GM19023 (cell line): Measurements from ENCODE around the gene PHACTR3.

ENCODE experiments used
- ATAC-seq: cut with Tn5 transposase; IDR thresholded peaks from one replicate; pipeline ENCODE4 v1.9.1; 2021; ENCODE audit warnings: mild to moderate bottlenecking, moderate library complexity; ENCODE audit not compliant: unreplicated experiment

Gene PHACTR3

DNA sequence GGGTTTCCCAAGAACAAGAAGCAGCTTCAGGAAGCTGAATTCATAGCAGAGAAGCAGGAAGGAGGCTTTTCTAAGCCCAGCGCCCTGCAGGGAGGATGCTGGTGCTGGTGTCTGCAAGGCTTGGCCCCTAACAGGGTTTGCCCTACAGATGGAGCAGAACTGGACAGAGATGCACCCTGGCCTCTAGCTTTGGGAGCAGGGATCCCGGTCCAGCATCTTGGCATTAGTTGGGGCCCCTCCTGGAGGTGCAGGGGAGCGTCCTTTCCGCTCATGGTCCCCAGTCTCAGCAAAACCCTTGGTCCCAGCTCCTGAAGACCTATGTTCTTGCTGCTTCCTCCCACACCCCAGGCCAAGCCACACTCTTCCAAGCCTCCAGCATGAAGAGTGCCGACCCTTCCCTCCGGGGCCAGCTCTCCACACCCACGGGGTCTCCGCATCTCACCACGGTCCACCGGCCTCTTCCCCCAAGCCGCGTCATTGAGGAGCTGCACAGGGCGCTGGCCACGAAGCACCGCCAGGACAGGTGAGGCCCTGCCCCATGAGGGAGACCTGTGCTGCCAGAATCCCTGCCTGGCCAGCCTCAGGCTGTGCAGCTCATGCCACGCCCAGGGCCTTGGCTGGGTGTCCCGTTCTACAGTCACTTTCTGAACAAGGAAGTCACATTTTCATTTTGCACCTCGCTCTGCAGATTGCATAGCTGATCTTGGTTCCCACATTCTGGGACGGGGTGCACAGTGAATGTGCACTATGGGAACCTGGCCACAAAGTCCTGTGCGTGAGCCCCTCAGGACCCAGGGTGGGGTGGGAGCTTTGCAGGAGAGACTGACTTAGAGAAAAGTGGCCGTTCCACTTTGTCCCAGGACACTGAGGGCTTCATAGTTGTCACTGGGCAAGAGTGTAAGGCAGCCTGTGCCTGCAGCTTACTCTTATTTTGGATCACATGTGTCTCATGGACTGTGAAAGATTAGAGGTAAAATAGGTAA is 168.9 kb downstream of the PHACTR3 start:
- ATAC-seq, result no peak

DNA sequence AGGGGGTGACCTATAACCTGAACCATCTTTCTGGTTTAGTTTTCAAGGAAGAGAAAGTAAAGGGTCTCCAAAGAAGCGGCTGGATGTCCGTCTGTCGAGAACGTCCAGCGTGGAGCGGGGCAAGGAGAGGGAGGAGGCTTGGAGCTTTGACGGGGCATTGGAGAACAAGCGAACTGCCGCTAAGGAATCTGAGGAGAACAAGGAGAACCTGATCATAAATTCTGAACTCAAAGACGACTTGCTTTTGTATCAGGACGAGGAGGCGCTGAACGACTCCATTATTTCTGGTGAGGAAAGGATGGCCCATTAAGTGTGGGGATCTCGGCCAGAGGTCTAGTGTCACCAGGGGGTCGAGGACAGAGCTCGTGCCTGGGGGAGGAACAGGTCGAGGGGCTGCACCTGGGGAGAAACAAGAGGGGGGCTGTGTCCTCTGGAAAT is 169.9 kb downstream of the PHACTR3 start:
- no peak for ATAC-seq

DNA sequence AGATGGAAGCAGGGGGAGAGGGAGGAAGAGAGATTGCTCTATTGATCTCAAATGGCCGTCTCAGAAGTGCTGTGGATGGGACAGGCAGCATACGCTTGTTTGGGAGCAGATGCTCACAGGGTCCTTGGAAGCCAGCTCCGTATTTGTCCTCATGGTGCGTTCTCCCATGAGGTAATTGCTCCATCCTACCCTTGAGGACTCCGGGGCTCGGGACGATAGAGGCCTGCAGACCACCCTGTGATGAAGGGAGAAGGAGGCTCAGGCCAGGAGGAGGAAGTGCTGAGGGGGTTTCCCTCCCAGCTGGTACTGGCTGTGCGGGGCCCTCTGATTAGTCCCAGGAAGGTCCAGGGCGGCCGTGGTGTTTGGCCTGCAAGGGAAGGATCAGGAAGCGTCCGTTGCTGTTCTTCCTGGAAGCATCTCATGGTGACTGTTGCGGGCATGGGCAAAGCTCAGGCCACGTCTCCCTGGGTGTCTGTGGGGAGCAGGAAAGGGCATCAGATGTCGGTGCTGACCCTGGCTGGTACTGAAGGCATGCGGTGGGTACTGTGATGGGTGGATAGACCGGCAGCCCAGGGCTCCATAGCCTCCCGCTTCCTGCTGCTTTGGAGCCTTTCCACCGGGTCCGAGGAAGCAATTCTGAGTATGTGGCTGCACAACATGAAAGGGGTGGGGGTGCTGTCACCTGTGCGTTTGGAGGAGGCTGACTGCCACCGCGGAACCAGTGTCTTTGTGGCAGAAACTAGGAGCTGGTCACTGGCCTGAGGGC is 170.8 kb downstream of the PHACTR3 start:
- ATAC-seq, result no peak

DNA sequence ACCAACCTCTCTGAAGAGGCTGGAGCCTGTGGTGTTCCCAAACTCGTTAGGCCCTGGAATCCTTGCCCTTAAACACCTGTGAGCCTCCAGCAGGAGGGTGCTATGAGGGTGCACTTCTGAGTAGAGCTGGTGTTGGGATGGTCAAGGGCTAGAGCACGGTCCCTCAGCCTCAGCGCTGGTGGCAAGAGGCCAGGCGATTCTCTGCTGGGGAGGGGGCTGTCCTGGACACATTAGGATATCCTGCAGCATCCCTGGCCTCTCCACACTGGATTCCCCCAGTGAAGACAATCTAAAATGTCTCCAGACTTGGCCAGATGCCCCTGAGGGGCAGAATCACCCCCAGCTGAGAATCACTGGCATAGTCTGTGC is 171.3 kb downstream of the PHACTR3 start:
- ATAC-seq, result no peak

DNA sequence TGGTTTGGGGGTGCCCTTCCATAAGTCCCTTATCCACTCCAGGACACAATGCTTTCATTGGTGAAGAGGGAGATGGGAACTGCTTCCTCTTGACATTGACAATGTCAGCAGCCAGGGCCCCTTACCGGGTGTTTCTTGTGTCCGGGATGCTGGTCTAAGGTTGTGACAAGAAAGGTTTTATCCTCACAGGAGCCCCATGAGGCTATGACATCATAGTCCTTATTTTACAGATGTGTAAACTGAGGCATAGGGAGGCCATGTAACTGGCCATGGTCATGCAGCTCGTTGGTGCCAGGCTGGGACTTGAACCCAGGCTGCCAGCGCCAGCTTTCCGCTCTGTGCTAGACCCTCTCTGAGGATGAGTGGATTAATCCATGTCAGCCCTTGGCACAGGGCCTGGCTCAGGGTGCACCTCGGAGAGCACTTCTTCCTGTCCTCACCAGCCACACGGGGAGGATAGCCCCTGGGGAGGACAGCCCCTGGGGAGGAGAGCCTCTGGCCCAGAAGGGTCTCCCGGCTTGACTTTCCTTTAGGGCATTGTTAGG is 171.8 kb downstream of the PHACTR3 start:
- no peak for ATAC-seq

DNA sequence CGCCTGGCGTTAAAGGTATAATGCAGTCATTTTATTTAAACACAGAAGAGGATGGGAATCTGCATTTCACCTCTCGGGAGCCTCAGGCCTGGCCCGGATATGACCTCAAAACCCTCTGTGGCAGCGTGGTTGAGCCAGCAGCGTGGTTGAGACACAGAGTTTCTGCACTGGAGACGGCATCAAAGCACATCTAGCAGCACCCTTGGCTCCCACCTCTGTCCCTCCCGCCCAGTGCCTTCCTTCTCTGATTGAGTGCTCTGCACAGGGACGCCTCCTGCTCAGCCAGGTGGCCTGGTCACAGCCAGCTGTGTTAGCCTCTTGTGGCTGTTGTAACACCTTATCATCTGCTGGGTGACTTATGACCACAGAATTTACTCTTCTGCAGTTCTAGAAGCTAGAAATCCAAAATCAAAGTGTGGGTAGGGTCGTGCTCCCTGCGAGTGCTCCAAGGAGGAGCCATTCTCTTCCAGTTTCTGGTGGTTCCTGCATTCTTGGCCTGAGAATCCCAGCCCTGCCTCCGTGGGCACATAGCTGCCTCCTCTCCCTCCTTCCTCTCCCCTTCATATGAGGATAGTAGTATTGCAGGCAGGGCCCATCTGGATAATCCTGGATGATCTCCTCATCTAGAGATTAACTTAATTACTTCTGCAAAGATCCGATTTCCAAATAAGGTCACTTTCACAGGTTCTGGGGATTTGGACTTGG is 172.4 kb downstream of the PHACTR3 start:
- no peak for ATAC-seq

DNA sequence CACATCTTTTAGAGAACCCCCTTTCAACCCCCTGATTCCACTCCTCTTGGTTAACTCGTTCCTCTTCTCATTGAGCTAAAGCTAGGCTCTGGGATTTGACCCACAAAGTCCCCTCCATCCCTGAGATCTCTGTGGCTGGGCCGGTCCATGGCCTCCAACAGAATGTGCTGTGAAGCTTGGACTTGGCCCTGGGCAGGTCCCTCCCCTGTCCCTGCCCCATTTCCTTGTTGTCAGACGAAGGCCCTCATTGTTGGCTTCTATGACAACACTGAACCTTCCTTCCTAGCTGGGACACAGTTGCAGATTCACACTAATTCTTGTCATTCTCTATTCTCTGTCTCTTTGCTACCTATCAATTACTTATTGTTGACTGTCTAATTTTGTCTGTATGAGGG is 173.0 kb downstream of the PHACTR3 start:
- no peak for ATAC-seq

DNA sequence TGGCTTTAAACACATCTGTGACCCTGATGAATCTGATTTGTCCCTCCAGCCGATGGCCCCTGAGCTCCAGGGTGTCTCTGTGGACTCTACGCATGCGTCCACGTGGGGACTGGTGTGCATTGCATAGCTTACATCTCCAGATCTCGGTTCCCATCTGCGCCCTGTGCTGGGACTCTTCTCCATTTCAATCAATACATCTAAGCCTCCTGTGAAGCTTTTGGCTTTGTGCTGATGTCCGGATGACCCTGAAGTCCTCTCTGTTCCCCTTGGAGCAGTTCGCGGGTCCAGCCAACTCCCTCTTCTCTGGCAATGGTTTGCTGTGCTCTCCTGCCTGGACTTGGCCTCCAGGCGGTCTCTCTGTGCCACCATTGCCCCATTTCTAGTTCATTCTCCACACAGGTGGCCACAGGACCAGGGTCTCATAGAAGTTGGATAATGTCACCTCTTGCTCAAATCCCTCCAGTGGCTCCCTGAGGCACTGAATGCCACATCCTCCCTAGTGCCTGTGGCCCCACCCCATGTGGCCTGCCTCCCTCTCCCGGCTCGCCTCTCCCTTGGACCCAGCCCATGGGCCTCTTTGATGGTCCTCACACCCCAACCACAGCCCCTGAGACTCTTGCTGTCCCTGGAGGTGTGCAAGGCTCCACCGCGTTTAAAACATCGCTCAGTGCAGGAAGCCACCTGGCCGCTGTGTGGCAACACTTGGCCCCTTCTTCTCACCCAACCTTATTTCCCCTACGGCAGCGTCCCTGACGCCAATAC is 173.7 kb downstream of the PHACTR3 start:
- no peak for ATAC-seq

DNA sequence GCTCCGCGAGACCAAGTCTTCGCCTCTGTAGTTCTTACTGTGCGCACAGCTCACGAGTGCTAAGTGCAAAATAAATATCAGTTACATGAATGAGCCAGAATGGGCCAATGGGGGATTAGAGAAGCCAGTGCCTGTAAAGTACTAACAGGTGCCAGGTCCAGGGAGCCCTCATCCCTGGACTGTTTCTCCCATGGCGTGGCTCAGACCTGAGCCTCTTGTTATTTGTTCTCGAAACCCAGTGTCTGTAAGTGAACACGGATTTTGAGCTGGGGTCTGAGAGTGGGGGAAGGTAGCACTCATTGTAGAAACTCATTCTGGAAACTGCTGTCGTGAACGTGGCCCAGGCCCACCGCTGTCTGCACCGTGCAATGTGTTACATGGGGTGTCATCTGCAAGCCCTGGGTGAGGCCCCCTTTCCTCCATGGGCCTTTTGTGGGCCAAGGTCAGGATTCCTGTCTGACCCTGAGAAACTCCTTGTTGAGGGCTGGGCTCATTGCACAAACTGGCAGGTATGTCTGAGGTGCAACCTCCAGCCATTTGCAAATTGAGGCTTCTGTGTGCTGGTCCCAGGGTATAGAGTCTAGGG is 174.4 kb downstream of the PHACTR3 start:
- no peak for ATAC-seq

DNA sequence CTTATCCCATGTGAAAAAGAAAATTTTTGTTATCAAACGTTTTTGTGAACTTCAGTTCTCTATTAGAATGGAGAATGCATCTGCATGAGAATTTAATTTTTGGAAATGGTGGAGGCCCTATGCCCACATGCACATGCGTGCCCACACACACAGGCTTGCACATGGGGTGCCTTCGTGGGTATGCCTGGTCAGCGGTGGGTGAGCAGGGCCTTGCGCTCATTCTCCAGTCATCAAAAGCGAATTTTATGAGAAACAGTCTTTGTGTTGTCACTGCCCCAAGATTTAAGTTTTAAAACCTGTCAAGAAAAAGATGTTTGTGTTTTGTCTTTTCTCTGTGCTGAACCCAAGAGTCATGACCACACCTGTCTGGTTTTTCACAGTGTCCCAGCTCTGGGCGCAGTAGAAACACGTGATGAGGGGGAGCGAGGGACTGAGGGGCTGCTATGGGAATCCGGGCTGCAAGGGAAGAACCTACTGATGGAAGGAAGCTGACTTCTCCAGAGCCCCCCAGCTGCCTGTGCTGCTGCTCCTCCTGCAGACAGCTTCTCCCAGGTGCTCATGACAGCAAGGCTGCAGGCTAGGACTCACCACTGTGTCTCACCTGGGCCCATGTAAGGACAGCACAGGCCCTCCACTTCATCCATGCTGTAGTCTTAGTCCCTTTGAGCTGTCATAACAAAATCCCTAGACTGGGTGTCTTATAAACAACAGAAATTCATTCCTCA is 175.5 kb downstream of the PHACTR3 start:
- no peak for ATAC-seq

DNA sequence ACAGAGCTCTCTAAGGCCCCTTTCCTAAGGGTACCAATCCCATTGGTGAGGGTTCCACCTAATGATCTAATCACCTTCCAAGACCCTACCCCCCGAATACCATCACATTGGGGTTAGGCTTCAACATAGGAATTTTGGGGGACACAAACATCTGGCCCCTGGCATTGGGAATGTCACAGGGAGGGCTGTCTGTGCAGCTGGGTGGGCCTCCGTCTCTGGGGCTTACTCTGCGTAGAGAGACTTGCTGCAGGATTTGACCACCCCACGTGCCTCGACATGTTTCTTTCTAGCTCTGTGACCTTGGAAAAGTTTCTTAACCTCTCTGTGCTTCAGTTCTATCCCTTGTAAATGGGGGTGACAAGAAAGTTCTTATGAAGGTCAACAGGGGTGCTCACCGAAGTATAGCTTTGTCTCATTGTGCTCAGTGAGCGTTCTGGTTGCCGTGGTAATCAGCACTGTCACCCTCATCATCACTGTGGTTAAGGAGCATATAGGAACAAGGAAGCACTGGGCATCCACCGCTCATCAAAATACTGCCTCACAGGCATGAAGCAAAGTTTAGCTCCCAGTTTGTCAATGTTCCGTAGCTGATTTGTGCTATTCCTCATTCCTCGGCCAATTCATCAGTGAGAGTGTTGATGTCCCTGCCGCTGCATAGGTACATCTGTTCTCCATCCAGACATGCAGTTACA is 176.3 kb downstream of the PHACTR3 start:
- ATAC-seq, result no peak

DNA sequence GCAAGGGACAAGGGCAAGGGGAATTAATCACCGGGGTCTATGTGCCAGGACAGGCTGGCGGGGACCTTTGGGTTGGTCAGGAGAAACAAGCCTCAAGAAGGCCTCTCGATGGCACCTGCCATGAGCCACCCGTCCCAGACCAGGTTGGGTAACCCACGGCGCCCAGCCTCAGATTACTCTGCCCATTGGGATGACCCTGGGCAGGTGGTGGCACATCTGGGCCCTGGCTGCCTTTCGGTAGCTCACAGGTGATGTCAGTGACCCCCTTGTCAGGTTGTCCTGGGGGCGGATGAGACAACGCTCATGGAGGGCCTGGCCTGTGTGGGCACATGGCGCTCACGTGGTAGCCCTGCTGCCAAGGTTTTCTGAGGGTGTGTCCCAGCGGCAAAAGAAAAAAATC is 176.9 kb downstream of the PHACTR3 start:
- ATAC-seq, result no peak

DNA sequence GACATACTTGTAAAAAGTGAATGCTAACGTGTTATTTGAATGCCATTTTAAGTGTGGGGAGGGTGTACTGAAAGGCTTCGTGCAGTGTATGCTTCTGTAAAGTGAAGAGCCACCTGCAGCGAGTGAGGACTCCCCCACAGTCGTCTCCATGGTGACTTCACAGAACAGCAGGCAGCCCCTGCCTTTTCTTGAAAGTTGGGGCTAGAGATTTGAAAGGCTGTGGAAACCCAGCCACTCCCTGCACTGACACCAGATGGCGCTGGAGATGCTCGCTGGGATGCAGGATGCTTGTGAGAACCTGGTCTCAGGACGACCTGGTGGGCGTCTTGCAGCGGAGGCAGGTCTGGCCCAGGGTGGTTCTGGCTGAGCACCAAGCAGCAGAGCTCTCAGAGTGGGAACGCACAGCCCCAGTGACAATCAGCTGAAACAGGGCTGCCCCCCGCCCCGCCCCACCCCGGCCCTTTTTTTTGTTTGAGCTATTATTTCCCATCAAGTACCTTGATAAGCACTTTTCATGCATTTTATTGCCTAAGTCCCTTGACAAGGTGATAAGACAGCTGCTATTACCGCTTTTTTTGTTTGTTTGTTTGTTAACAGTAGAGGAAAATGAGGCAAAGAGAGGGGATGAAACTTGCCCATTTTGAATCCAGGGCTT is 178.8 kb downstream of the PHACTR3 start:
- ATAC-seq, result no peak

DNA sequence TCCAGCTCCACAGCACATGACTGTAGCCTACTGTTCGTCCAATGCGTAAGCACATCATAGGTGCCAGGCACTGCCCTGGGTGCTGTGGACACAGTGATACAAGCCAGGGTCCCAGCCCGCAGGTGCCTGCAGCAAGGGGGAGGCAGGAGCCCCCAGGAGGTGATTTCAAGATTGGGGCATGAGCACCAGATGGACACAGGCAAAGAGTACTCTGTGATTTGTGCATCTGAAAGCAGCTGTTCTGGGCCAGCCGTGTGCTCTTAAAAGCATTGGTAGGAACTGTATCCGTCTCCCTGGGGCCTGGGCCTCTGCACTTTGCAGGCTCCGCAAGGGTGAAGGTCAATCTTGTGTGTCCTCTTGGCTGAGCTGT is 179.3 kb downstream of the PHACTR3 start:
- no peak for ATAC-seq

DNA sequence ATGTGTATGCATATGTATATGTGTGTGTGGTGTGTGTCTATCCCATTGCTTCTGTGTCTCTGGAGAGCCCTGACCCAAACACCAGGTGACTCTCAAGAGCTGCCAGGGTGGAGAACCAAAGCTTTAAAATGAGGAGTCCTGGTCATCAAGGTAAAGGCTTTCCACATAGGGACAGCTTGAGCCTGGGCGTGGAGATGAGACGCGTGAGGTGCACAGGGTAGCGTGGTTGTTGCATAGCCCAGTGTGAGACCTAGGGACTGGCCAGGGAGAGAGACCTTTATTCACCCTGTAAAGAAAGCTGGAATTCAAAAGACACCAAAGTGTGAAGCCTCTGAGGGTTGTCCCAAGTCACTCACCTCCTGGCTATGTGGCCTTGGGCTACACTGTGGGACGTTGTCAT is 180.0 kb downstream of the PHACTR3 start:
- ATAC-seq, result no peak

DNA sequence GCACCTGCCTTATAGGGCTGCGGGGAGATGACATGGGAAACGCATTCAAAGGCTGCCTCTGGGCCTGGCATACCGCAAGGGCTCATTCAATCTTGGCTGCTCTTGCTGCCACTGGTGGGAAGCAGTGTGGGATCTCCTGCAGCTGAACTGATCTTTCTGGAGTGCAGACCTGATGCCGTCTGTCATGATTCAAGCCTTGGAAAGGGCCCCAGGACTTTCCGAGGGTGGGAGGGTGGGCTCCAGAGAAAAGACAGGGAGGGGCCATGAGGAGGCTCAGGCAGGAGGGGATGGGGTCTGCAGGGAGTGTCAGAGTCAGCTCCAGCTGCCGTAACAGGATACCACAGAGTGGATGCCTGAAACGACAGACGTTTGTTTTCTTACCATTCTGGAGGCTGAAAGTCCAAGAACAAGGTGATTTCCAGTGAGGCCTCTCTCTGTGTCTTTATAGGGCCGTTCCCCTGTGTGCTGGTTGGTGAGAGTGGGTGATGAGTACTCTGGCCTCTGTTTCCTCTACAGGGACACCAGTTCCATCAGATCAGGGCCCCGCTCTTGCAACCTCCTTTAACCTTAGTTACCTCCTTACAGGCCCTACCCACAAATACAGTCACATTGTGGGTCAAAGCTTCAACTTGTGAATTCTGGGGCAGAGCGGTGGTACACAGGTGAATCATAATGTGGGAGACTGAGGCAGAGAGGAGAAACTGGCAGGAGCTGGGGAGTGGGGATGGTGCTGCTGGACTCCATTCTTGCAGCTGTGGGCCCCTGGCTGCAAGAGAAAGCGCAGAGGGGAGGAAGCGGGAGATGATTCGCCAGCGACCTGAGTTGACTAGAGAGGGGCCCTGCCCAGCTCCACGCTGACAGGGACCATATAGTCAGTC is 180.7 kb downstream of the PHACTR3 start:
- no peak for ATAC-seq

DNA sequence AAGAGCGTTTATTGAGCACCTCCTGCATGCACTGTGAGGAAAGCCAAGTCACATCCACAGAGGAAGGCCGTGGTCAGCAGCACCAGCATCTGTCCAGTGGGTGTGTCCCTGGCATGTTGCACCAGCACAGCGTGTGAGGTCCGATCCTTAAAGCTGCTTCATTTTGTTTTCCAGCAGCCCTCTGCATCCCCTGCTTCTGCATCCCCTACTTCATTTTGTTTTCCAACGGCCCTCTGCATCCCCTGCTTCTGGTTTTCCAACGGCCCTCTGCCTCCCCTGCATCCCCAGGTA is 181.3 kb downstream of the PHACTR3 start:
- no peak for ATAC-seq
